Cardiac muscle cell (in vitro differentiated cells and primary cell): Measurements from ENCODE around the gene LCLAT1. TPM values are rescaled to one million over a fixed set of nuclear protein-coding genes. Genes with fewer than 3 reads are reported as not detected.

Experiments
- DNase-seq, 2 donors: peaks; one replicate each; pipeline versions ENCODE4 v3.0.0 to v3.0.0-alpha.2; 2010 to 2017; ENCODE audit warnings: low read depth in 1 of 2, low spot score in 1 of 2
- H3K27ac ChIP-seq: fragments of 200-600 bp; sonication (generic); 2 replicates; pipeline ENCODE4 v1.5.1; 2016
- H3K27me3 ChIP-seq: fragments of 200-600 bp; sonication (generic); 2 replicates; pipeline ENCODE4 v1.6.0; 2016; ENCODE audit warnings: control low read depth
- H3K36me3 ChIP-seq: fragments of 200-600 bp; sonication (generic); 2 replicates; pipeline ENCODE4 v1.5.1; 2016; ENCODE audit warnings: control low read depth
- H3K4me1 ChIP-seq: fragments of 200-600 bp; sonication (generic); 2 replicates; pipeline ENCODE4 v1.8.1; 2017; ENCODE audit warnings: low read depth, mild to moderate bottlenecking, mixed run types
- H3K4me3 ChIP-seq: fragments of 200-600 bp; sonication (generic); 2 replicates; pipeline ENCODE4 v1.5.1; 2016; ENCODE audit warnings: mild to moderate bottlenecking
- H3K9me3 ChIP-seq: fragments of 200-600 bp; sonication (generic); 2 replicates; pipeline ENCODE4 v1.5.1; 2017; ENCODE audit warnings: low read depth, mild to moderate bottlenecking, control low read depth
- CTCF ChIP-seq: IDR thresholded peaks from 2 replicates; pipeline ENCODE4 v1.5.1; 2012; ENCODE audit warnings: low read depth, mild to moderate bottlenecking, low read length
- polyA plus RNA-seq: library from polyadenylated mRNA; unstranded; fragments of >200 nt; fragmentation: Nextera tagmentation; extraction: Ambion mirVana; gene quantifications from 2 replicates; pipeline ENCODE4 v1.2.1, GENCODE V29; 2016
- total RNA-seq: library from RNA; depleted of rRNA; stranded (reverse); fragments of >200 nt; gene quantifications from 2 replicates; pipeline ENCODE4 v1.2.3, GENCODE V29; 2016

Gene LCLAT1
- total and polyA plus RNA-seq, 2 experiments from 2014 or later: 19.6 to 25.5 TPM

- no peak for TF ChIP-seq CTCF
- no peak overlapping the region for H3K27ac ChIP-seq
- H3K4me1 ChIP-seq: peaks cover 55% of the 10 kb centered on the region
- no peak overlapping the region for H3K4me3 ChIP-seq
- H3K27me3 ChIP-seq: no peaks in the 10 kb centered on the region
- no peaks in the 10 kb centered on the region for H3K9me3 ChIP-seq
- no peaks in the 10 kb centered on the region for H3K36me3 ChIP-seq
- no peak for DNase-seq
Measured at GRCh38 chr2:30622452-30622851, 175.4 kb downstream of the LCLAT1 start.

DNA sequence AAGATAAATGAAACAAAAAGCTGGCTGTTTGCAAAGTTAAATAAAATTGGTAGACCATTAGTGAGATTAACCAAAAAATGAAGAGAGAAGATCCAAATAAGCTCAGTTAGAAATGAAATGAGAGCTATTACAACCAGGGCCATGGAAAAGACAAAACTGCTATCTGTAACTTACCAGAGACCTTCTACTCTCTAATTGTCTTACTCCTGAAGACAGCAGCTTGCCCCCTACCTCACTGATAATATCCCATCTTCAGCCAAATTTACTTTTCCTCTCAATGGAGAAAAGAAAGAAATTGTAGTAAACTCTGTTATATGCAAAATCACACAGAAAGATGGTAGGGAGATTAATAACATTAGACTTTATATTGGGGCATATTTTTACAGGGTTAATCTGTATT is 178.2 kb downstream of the LCLAT1 start:
- no peaks in the 10 kb centered on the region for H3K9me3 ChIP-seq
- no peak for TF ChIP-seq CTCF
- H3K27ac ChIP-seq: peak overlapping the region; percentile 81
- no peak overlapping the region for H3K4me3 ChIP-seq
- peaks cover 57% of the 10 kb centered on the region for H3K4me1 ChIP-seq
- no peak for DNase-seq
- no peaks in the 10 kb centered on the region for H3K27me3 ChIP-seq
- no peaks in the 10 kb centered on the region for H3K36me3 ChIP-seq

- Histone ChIP-seq H3K27me3 (no peaks in the 10 kb centered on the region), H3K4me1 (peaks cover 59% of the 10 kb centered on the region), H3K27ac (peak overlapping the region; percentile 81), H3K9me3 (no peaks in the 10 kb centered on the region), H3K4me3 (no peak overlapping the region), H3K36me3 (no peaks in the 10 kb centered on the region)
- DNase-seq: peak in 1 of 2 donors; percentile 51
- no peak for TF ChIP-seq CTCF
Measured at GRCh38 chr2:30625701-30626100, 178.7 kb downstream of the LCLAT1 start.

- H3K9me3 ChIP-seq: no peaks in the 10 kb centered on the region
- H3K27me3 ChIP-seq: no peaks in the 10 kb centered on the region
- peaks cover 65% of the 10 kb centered on the region for H3K4me1 ChIP-seq
- H3K4me3 ChIP-seq: no peak overlapping the region
- peak overlapping the region; percentile 81 for H3K27ac ChIP-seq
- no peak for DNase-seq
- no peak for TF ChIP-seq CTCF
- H3K36me3 ChIP-seq: no peaks in the 10 kb centered on the region
Measured at GRCh38 chr2:30626397-30626796, 179.4 kb downstream of the LCLAT1 start.

DNA sequence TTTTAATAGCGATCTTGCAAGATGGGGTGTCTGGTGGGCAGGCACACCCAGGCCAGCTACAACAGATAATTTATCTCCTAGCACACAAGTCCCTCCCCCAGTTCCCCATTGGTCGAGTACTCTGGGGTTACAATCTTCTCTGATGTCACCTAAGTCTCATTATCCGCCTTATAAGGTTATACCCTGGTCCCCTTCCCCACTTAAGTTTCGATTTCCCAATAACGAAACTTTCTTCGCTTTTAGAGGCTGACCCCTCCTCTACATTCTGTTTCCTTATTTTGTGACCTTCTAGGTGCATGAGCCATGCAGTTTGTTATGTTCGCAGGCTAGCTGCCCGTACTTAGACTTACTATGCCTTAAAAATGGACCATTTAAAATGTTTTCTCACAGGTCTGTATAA is 180.1 kb downstream of the LCLAT1 start:
- Histone ChIP-seq H3K27ac (no peak overlapping the region), H3K27me3 (no peaks in the 10 kb centered on the region), H3K4me1 (peaks cover 65% of the 10 kb centered on the region), H3K9me3 (no peaks in the 10 kb centered on the region), H3K36me3 (no peaks in the 10 kb centered on the region), H3K4me3 (no peak overlapping the region)
- no peak for TF ChIP-seq CTCF
- no peak for DNase-seq

GRCh38 chr2:30628341-30628740 is 181.3 kb downstream of the LCLAT1 start:
- no peak for TF ChIP-seq CTCF

More at GRCh38 chr2:30628341-30628740, 181.3 kb downstream of the LCLAT1 start:
- Histone ChIP-seq H3K27ac (no peak overlapping the region), H3K9me3 (no peaks in the 10 kb centered on the region), H3K36me3 (no peaks in the 10 kb centered on the region), H3K27me3 (no peaks in the 10 kb centered on the region), H3K4me1 (peaks cover 65% of the 10 kb centered on the region), H3K4me3 (no peak overlapping the region)
- DNase-seq: peak in 1 of 2 donors; percentile 18
